B cell (primary cell): ENCODE data around the gene STAT1. TPM values are rescaled to one million over a fixed set of nuclear protein-coding genes. Genes with fewer than 3 reads are reported as not detected.

Experiments
- ATAC-seq: fragments of 200-7000 bp; cut with Tn5 transposase; one replicate; pipeline ENCODE4 v1.10.0; 2021; ENCODE audit warnings: low read depth, mild to moderate bottlenecking, moderate number of reproducible peaks, moderate library complexity
- CTCF ChIA-PET: fragments of 350-600 bp; sonication (Branson Sonifier 250); formaldehyde crosslinking; loops from one replicate; lab custom pipeline; 2021; ENCODE audit warnings: antibody characterized with exemption, inconsistent platforms; lab: Charles Lee
- POLR2A ChIA-PET: fragments of 350-600 bp; sonication (Branson Sonifier 250); formaldehyde crosslinking; loops from one replicate; lab custom pipeline; 2021; ENCODE audit warnings: antibody characterized with exemption; lab: Charles Lee
- DNase-seq: peaks from one replicate; pipeline ENCODE4 v3.0.0; 2013
- H2AFZ ChIP-seq: 2 replicates; pipeline ENCODE4 v1.6.1; 2012; ENCODE audit warnings: mild to moderate bottlenecking, low read depth, low read length; ENCODE audit not compliant: insufficient read depth, poor library complexity, severe bottlenecking
- H3K27ac ChIP-seq, 2 donors: 1 replicate in 1 of 2; 2 replicates in 1 of 2; pipeline ENCODE4 v1.5.1; 2012 to 2013; ENCODE audit warnings: low read length in 2 of 2, mild to moderate bottlenecking in 2 of 2, moderate library complexity in 1 of 2
- H3K27me3 ChIP-seq, 4 experiments: fragments of 200-600 bp in 1 of 4; sonication (generic) in 1 of 4; replicated peaks in 1 of 4; 1 replicate in 2 of 4; 2 replicates in 2 of 4; pipeline versions ENCODE4 v1.6.1 to v1.7.0; 2013 to 2016; ENCODE audit warnings: low read length in 3 of 4, mild to moderate bottlenecking in 2 of 4, mixed read lengths in 1 of 4, moderate library complexity in 1 of 4; ENCODE audit not compliant: insufficient read depth in 4 of 4, control insufficient read depth in 3 of 4; ENCODE audit errors: control extremely low read depth in 1 of 4
- H3K36me3 ChIP-seq, 2 experiments: replicated peaks in 1 of 2; 1 replicate in 1 of 2; 2 replicates in 1 of 2; pipeline versions ENCODE4 v1.6.1 to v1.7.1; 2013; ENCODE audit warnings: low read length in 1 of 2; ENCODE audit not compliant: insufficient read depth in 2 of 2, control insufficient read depth in 1 of 2; ENCODE audit errors: control extremely low read depth in 1 of 2, extremely low read depth in 1 of 2
- H3K4me1 ChIP-seq, 2 donors: fragments of 200-600 bp in 1 of 2; sonication (generic) in 1 of 2; 1 replicate in 1 of 2; 2 replicates in 1 of 2; pipeline versions ENCODE4 v1.5.1 to v1.6.1; 2013 to 2017; ENCODE audit warnings: low read length in 2 of 2; ENCODE audit not compliant: control insufficient read depth in 2 of 2, insufficient read depth in 2 of 2
- H3K4me2 ChIP-seq: replicated peaks from 2 replicates; pipeline ENCODE3; 2012; ENCODE audit warnings: mild to moderate bottlenecking, low read depth, low read length; ENCODE audit not compliant: poor library complexity, severe bottlenecking
- H3K4me3 ChIP-seq, 5 experiments: fragments of 200-600 bp in 1 of 5; sonication (generic) in 1 of 5; 1 replicate in 3 of 5; 2 replicates in 2 of 5; pipeline versions ENCODE4 v1.5.1 to v1.7.0; 2011 to 2016; ENCODE audit warnings: low read length in 4 of 5, mild to moderate bottlenecking in 4 of 5, low read depth in 2 of 5, control low read depth in 1 of 5, moderate library complexity in 1 of 5; ENCODE audit not compliant: insufficient read depth in 1 of 5; ENCODE audit errors: control extremely low read depth in 1 of 5, extremely low read depth in 1 of 5
- H3K79me2 ChIP-seq: fragments of 200-600 bp; sonication (generic); one replicate; pipeline ENCODE4 v1.6.0; 2016; ENCODE audit warnings: low read length; ENCODE audit not compliant: control insufficient read depth, insufficient read depth
- H3K9ac ChIP-seq: fragments of 200-600 bp; sonication (generic); 2 replicates; pipeline ENCODE4 v1.6.1; 2017; ENCODE audit warnings: mild to moderate bottlenecking, low read length, moderate library complexity
- H3K9me3 ChIP-seq, 3 donors: one replicate each; pipeline versions ENCODE4 v1.6.1 to v1.7.1; 2013; ENCODE audit warnings: low read length in 2 of 3; ENCODE audit not compliant: control insufficient read depth in 2 of 3, insufficient read depth in 1 of 3; ENCODE audit errors: control extremely low read depth in 1 of 3
- H4K20me1 ChIP-seq: 2 replicates; pipeline ENCODE4 v1.6.0; 2012; ENCODE audit warnings: mild to moderate bottlenecking, low read length; ENCODE audit not compliant: insufficient read depth, control insufficient read depth, poor library complexity, severe bottlenecking
- H3K27ac Mint-ChIP-seq: one replicate; pipeline ENCODE4 v1.8.0; 2021; ENCODE audit warnings: mixed read lengths
- H3K27me3 Mint-ChIP-seq: one replicate; pipeline ENCODE4 v1.8.0; 2021; ENCODE audit warnings: mixed read lengths
- H3K4me1 Mint-ChIP-seq: one replicate; pipeline ENCODE4 v1.8.0; 2021; ENCODE audit warnings: mixed read lengths
- H3K4me3 Mint-ChIP-seq: one replicate; pipeline ENCODE4 v1.8.0; 2021; ENCODE audit warnings: mixed read lengths
- H3K9me3 Mint-ChIP-seq: one replicate; pipeline ENCODE4 v1.8.0; 2022; ENCODE audit warnings: mixed read lengths; ENCODE audit not compliant: insufficient read depth
- CTCF ChIP-seq: fragments of 200-600 bp; IDR thresholded peaks from one replicate; pipeline ENCODE4 v1.8.0; 2022; ENCODE audit warnings: antibody characterized with exemption, mild to moderate bottlenecking
- EZH2 ChIP-seq: IDR thresholded peaks from 2 replicates; pipeline ENCODE4 v1.6.1; 2012; ENCODE audit warnings: borderline replicate concordance, low read depth, mild to moderate bottlenecking, moderate library complexity, low read length; ENCODE audit not compliant: insufficient read depth, poor library complexity, severe bottlenecking
- WGBS: methylation state at CpG from one replicate; pipeline ENCODE4 v1.1.5; 2013; ENCODE audit warnings: missing lambda C conversion rate; ENCODE audit not compliant: insufficient coverage; 5-methylcytosine and 5-hydroxymethylcytosine counted together
- intact Hi-C: fragments of 100-400 bp; cut with micrococcal nuclease; formaldehyde crosslinking; loops from one replicate; pipeline ENCODE4 v1.10.0; 2022
- polyA plus RNA-seq: library from polyadenylated mRNA; depleted of rRNA; stranded (reverse); fragments of >200 nt; gene quantifications from 2 replicates; pipeline ENCODE4 v1.2.3, GENCODE V29; 2012
- total RNA-seq, 2 donors: library from RNA; stranded (reverse); fragments of 120-200 nt in 1 of 2; gene quantifications; 1 replicate in 1 of 2; 2 replicates in 1 of 2; pipeline versions ENCODE4 v1.2.3 to v1.2.4, GENCODE V29; 2013 to 2022

The STAT1 gene
- total and polyA plus RNA-seq, 2 donors (not counting 1 experiment from before 2014, with no cell fraction given): 20.5 to 50.9 TPM

- Histone ChIP-seq H2AFZ (no peak overlapping the region), H3K79me2 (peaks cover 22% of the 10 kb centered on the region), H3K4me2 (no peak overlapping the region), H3K27ac (no peak overlapping the region), H3K4me1 (peaks cover 13 to 15% of the 10 kb centered on the region in 2 donors), H3K36me3 (peaks cover 36 to 79% of the 10 kb centered on the region in 2 experiments), H3K9me3 (peaks cover 0 to 5% (median 1%) of the 10 kb centered on the region in 3 donors), H3K27me3 (no peaks in the 10 kb centered on the region), H3K9ac (no peak overlapping the region), H3K4me3 (no peak overlapping the region), H4K20me1 (no peaks in the 10 kb centered on the region)
- Mint-ChIP-seq H3K27me3 (no peaks in the 10 kb centered on the region), H3K27ac (peak overlapping the region; percentile 56), H3K4me1 (peaks cover 21% of the 10 kb centered on the region), H3K9me3 (no peaks in the 10 kb centered on the region), H3K4me3 (no peak overlapping the region)
- ChIA-PET POLR2A (no interaction called here), CTCF (interaction anchor here (0.8 kb wide), 1 partner anchor 14 kb away, joined by 3 read pairs; no protein-coding TSS in a partner anchor)
- DNase-seq: no peak
- 100% methylated on average over 2 of the region's 3 CpGs for WGBS
- TF ChIP-seq CTCF (no peak), EZH2 (no peak)
- intact Hi-C loops: no loop called here
- no peak for ATAC-seq
Measured at GRCh38 chr2:191006297-191006696, 7.7 kb downstream of the STAT1 start.

- Mint-ChIP-seq H3K27me3 (no peaks in the 10 kb centered on the region), H3K27ac (peak overlapping the region; percentile 65), H3K4me3 (no peak overlapping the region), H3K4me1 (peaks cover 5% of the 10 kb centered on the region), H3K9me3 (no peaks in the 10 kb centered on the region)
- Histone ChIP-seq H2AFZ (no peak overlapping the region), H3K4me1 (peaks cover 4 to 6% of the 10 kb centered on the region in 2 donors), H3K36me3 (peaks cover 40 to 94% of the 10 kb centered on the region in 2 experiments), H3K9me3 (peaks cover 0 to 5% (median 1%) of the 10 kb centered on the region in 3 donors), H3K79me2 (peaks cover 4% of the 10 kb centered on the region), H3K4me2 (no peak overlapping the region), H3K9ac (no peak overlapping the region), H4K20me1 (no peaks in the 10 kb centered on the region), H3K27me3 (no peaks in the 10 kb centered on the region), H3K4me3 (no peak overlapping the region), H3K27ac (no peak overlapping the region)
- 88% methylated on average over 1 of the region's 6 CpGs for WGBS
- TF ChIP-seq EZH2: no peak
- ChIA-PET POLR2A (no interaction called here), CTCF (interaction anchor here (1.2 kb wide), 1 partner anchor 48 kb away, joined by 4 read pairs; no protein-coding TSS in a partner anchor)
- ATAC-seq: no peak
- intact Hi-C loops: no loop called here
- DNase-seq: no peak
Measured at GRCh38 chr2:191003405-191004309, 10.3 kb downstream of the STAT1 start.
